Hepatocyte (in vitro differentiated cells): ENCODE results near the gene IGSF22. TPM values are rescaled to one million over a fixed set of nuclear protein-coding genes. Genes with fewer than 3 reads are reported as not detected.

Experiments used
- polyA plus RNA-seq: library from polyadenylated mRNA; unstranded; fragments of >200 nt; fragmentation: Nextera tagmentation; extraction: Ambion mirVana; gene quantifications from 2 replicates; pipeline ENCODE4 v1.2.1, GENCODE V29; 2016
- total RNA-seq: library from RNA; depleted of rRNA; stranded (reverse); fragments of >200 nt; gene quantifications from 2 replicates; pipeline ENCODE4 v1.2.3, GENCODE V29; 2014

IGSF22 gene
- total and polyA plus RNA-seq, 2 experiments from 2014 or later: not detected

Other genes starting within 250 kb of the IGSF22 start
- gene TSG101, start 199.2 kb downstream of the IGSF22 start, total RNA-seq: 78.6 and 136 TPM in 2 replicates
- gene TSG101, start 199.2 kb downstream of the IGSF22 start, polyA plus RNA-seq: 105 and 113 TPM in 2 replicates
- gene UEVLD, start 137.5 kb downstream of the IGSF22 start, total RNA-seq: 26.0 and 33.0 TPM in 2 replicates
- 11.5 and 11.8 TPM in 2 replicates for gene UEVLD, start 137.5 kb downstream of the IGSF22 start, polyA plus RNA-seq
- gene MISFA, start 126.4 kb downstream of the IGSF22 start, total RNA-seq: 1.8 TPM in 1 of 2 replicates, not detected in the other
- 2.0 and 3.2 TPM in 2 replicates for gene MISFA, start 126.4 kb downstream of the IGSF22 start, polyA plus RNA-seq
- gene SPTY2D1, start 91.8 kb downstream of the IGSF22 start, total RNA-seq: 23.8 and 24.1 TPM in 2 replicates
- 9.0 and 10.9 TPM in 2 replicates for gene SPTY2D1, start 91.8 kb downstream of the IGSF22 start, polyA plus RNA-seq
- 1.7 and 2.3 TPM in 2 replicates for gene TMEM86A, start 27.4 kb downstream of the IGSF22 start, total RNA-seq
- 5.0 and 5.2 TPM in 2 replicates for gene TMEM86A, start 27.4 kb downstream of the IGSF22 start, polyA plus RNA-seq
- gene PTPN5, start 65.6 kb upstream of the IGSF22 start, total RNA-seq: 0.40 and 0.90 TPM in 2 replicates
- gene PTPN5, start 65.6 kb upstream of the IGSF22 start, polyA plus RNA-seq: 0.22 and 0.78 TPM in 2 replicates
- gene MRGPRX1, start 213.2 kb upstream of the IGSF22 start, total RNA-seq: not detected in 2 replicates
- not detected in 2 replicates for gene MRGPRX1, start 213.2 kb upstream of the IGSF22 start, polyA plus RNA-seq